HCT116 (cell line): ENCODE results near the gene PHF1. TPM values are rescaled to one million over a fixed set of nuclear protein-coding genes. Genes with fewer than 3 reads are reported as not detected.
"Not testable (repeated sequence)": the region's sequence is repeated elsewhere in the genome, so short reads cannot be mapped to it uniquely, and the experiment has no call there.

ENCODE experiments used
- ATAC-seq: fragments of 200-7000 bp; cut with Tn5 transposase; 2 replicates; pipeline ENCODE4 v1.9.1; 2020; ENCODE audit warnings: mild to moderate bottlenecking, moderate library complexity
- Bru-seq: library from RNA; stranded (reverse); fragments of 400-500 nt; gene quantifications from one replicate; lab custom pipeline; 2021; lab: Mats Ljungman, UMichigan
- BruChase-seq, 2 experiments: library from RNA; stranded (reverse); fragments of 400-500 nt; gene quantifications; one replicate each; lab custom pipeline; 2021; lab: Mats Ljungman, UMichigan
- BruUV-seq: library from RNA; stranded (reverse); fragments of 400-500 nt; replicated peaks from 2 replicates; lab custom pipeline; 2021; lab: Mats Ljungman, UMichigan
- CTCF ChIA-PET: fragments of 300-600 bp; sonication (Branson Sonifier 250); formaldehyde crosslinking; loops from one replicate; lab custom pipeline; 2021; ENCODE audit warnings: antibody characterized with exemption; lab: Charles Lee
- POLR2A ChIA-PET: fragments of 300-600, 350-600 bp; sonication (Branson Sonifier 250); formaldehyde crosslinking; loops from one replicate; lab custom pipeline; 2021; ENCODE audit warnings: antibody characterized with exemption; lab: Charles Lee
- RAD21 ChIA-PET, 2 experiments: fragments of 300-600 bp; sonication (Branson Sonifier 250); formaldehyde crosslinking; loops; one replicate each; lab custom pipeline; 2023; ENCODE audit warnings: low total read pairs in 2 of 2; ENCODE audit not compliant: uncharacterized antibody in 2 of 2, unreplicated experiment in 2 of 2, low non-redundant PET in 1 of 2; lab: Charles Lee
- DNase-seq: peaks from one replicate; pipeline ENCODE4 v3.0.0-alpha.2; 2010; ENCODE audit warnings: low read depth, low spot score
- H2AFZ ChIP-seq: fragments of 200-600 bp; shearing (Covaris generic), sonication (generic); 2 replicates; pipeline ENCODE4 v1.6.1; 2017; ENCODE audit warnings: low read depth, mixed run types, mixed read lengths, antibody characterized with exemption, low read length; ENCODE audit not compliant: poor library complexity, severe bottlenecking
- H3K27ac ChIP-seq: 2 replicates; pipeline ENCODE4 v1.5.1; 2012; ENCODE audit warnings: low read depth, low read length
- H3K27me3 ChIP-seq: fragments of 200-600 bp; sonication (generic); 2 replicates; pipeline ENCODE4 v1.6.1; 2016; ENCODE audit warnings: mixed run types, low read length, mixed read lengths; ENCODE audit not compliant: insufficient read depth
- H3K36me3 ChIP-seq, 2 experiments: fragments of 200-500 bp in 1 of 2; fragments of 200-600 bp in 1 of 2; sonication (Bioruptor generic) in 1 of 2; sonication (generic) in 1 of 2; 2 replicates each; pipeline versions ENCODE4 v1.5.1 to v1.6.1; 2014 to 2016; ENCODE audit warnings: low read length in 2 of 2, inconsistent platforms in 1 of 2, mixed read lengths in 1 of 2, mixed run types in 1 of 2; ENCODE audit not compliant: insufficient read depth in 2 of 2, control insufficient read depth in 1 of 2
- H3K4me1 ChIP-seq, 2 experiments: fragments of 200-600 bp in 1 of 2; sonication (generic) in 1 of 2; 2 replicates each; pipeline versions ENCODE4 v1.5.1 to v1.6.1; 2012 to 2017; ENCODE audit warnings: low read length in 2 of 2, inconsistent platforms in 1 of 2, mild to moderate bottlenecking in 1 of 2, mixed read lengths in 1 of 2, mixed run types in 1 of 2, moderate library complexity in 1 of 2; ENCODE audit not compliant: insufficient read depth in 2 of 2, control insufficient read depth in 1 of 2
- H3K4me2 ChIP-seq: fragments of 200-600 bp; sonication (generic); 2 replicates; pipeline ENCODE4 v1.6.1; 2017; ENCODE audit warnings: mixed run types, low read length, mixed read lengths
- H3K4me3 ChIP-seq, 2 experiments: fragments of 200-600 bp in 1 of 2; sonication (generic) in 1 of 2; replicated peaks in 1 of 2; 2 replicates each; pipeline ENCODE4 v1.5.1; 2011 to 2016; ENCODE audit warnings: low read length in 2 of 2, control low read depth in 1 of 2, low read depth in 1 of 2, mild to moderate bottlenecking in 1 of 2, mixed read lengths in 1 of 2, mixed run types in 1 of 2
- H3K79me2 ChIP-seq: fragments of 200-600 bp; sonication (generic); 2 replicates; pipeline ENCODE4 v1.6.1; 2017; ENCODE audit warnings: mild to moderate bottlenecking, mixed run types, low read length, moderate library complexity, mixed read lengths; ENCODE audit not compliant: insufficient read depth
- H3K9ac ChIP-seq: fragments of 200-600 bp; sonication (generic); 2 replicates; pipeline ENCODE4 v1.6.1; 2016; ENCODE audit warnings: low read length, mixed read lengths
- H3K9me2 ChIP-seq: fragments of 200-600 bp; sonication (generic), shearing (Covaris generic); 2 replicates; pipeline ENCODE4 v1.6.1; 2017; ENCODE audit warnings: mixed run types, mild to moderate bottlenecking, moderate library complexity; ENCODE audit not compliant: insufficient read depth
- H3K9me3 ChIP-seq, 2 experiments: fragments of 200-500 bp in 1 of 2; fragments of 200-600 bp in 1 of 2; sonication (Bioruptor generic) in 1 of 2; sonication (generic) in 1 of 2; 2 replicates each; pipeline ENCODE4 v1.6.1; 2014 to 2017; ENCODE audit warnings: low read length in 2 of 2, mixed read lengths in 2 of 2, inconsistent platforms in 1 of 2, low read depth in 1 of 2, mild to moderate bottlenecking in 1 of 2, mixed run types in 1 of 2, moderate library complexity in 1 of 2; ENCODE audit not compliant: control insufficient read depth in 1 of 2, insufficient read depth in 1 of 2
- H4K20me1 ChIP-seq: fragments of 200-600 bp; sonication (generic), shearing (Covaris generic); 2 replicates; pipeline ENCODE4 v1.6.1; 2017; ENCODE audit warnings: mixed run types, mild to moderate bottlenecking, moderate library complexity; ENCODE audit not compliant: insufficient read depth
- CEBPB ChIP-seq: IDR thresholded peaks from 2 replicates; pipeline ENCODE4 v1.6.1; 2012; ENCODE audit warnings: low read depth
- CTCF ChIP-seq, 3 experiments: fragments of 200-600 bp in 1 of 3; sonication (generic) in 1 of 3; IDR thresholded peaks in 2 of 3; conservative IDR thresholded peaks in 1 of 3; 2 replicates each; pipeline ENCODE4 v1.5.1; 2012 to 2017; ENCODE audit warnings: low read depth in 2 of 3, low read length in 2 of 3, antibody characterized with exemption in 1 of 3, borderline replicate concordance in 1 of 3, control low read depth in 1 of 3, mild to moderate bottlenecking in 1 of 3, mixed read lengths in 1 of 3, mixed run types in 1 of 3, moderate library complexity in 1 of 3; ENCODE audit not compliant: insufficient read depth in 1 of 3
- POLR2A ChIP-seq: IDR thresholded peaks from 2 replicates; pipeline ENCODE4 v1.7.0; 2011; ENCODE audit warnings: borderline replicate concordance; ENCODE audit not compliant: insufficient read depth, insufficient read length; ENCODE audit errors: extremely low read depth
- ZNF274 ChIP-seq: fragments of 200-500 bp; sonication (Bioruptor generic); IDR thresholded peaks from 2 replicates; pipeline ENCODE4 v1.6.1; 2014; ENCODE audit warnings: mild to moderate bottlenecking, low read depth, low read length, inconsistent platforms
- intact Hi-C: fragments of 100-400 bp; cut with micrococcal nuclease; formaldehyde crosslinking; loops from 2 replicates; pipeline ENCODE4 v1.10.0; 2022
- long read RNA-seq: library from polyadenylated mRNA; unstranded; transcript quantifications from one replicate; pipeline ENCODE4 v2.0.0, GENCODE V29; 2021; ENCODE audit not compliant: unreplicated experiment
- polyA plus RNA-seq: library from polyadenylated mRNA; unstranded; fragments of >200 nt; gene quantifications from 2 replicates; pipeline ENCODE4 v1.2.1, GENCODE V29; 2012; ENCODE audit warnings: missing spikeins
- total RNA-seq: library from RNA; stranded (reverse); gene quantifications from one replicate; pipeline ENCODE4 v1.2.1, GENCODE V29; 2021; ENCODE audit not compliant: unreplicated experiment

Gene PHF1
- total RNA-seq = 40.2 TPM
- polyA plus RNA-seq = 44.1 and 49.9 TPM in 2 replicates
- percentile 55 among the genes with signal in this experiment for Bru-seq, nascent RNA
- BruChase-seq, experiment 1, labeled RNA remaining after a 6-hour chase = percentile 89 among the genes with signal in this experiment
- percentile 82 among the genes with signal in this experiment for BruChase-seq, experiment 2, labeled RNA remaining after a 2-hour chase
- long read RNA-seq, partial matches to known transcripts = 11 of 25 reads
- long read RNA-seq, other reads (novel, unspliced or antisense) = 11 of 25 reads

- Histone ChIP-seq H3K9ac (peak within 1 kb of the TSS; percentile 78), H2AFZ (no peak within 1 kb of the TSS), H3K79me2 (peaks cover 20% of the 10 kb centered on the region), H3K4me2 (peak within 1 kb of the TSS; percentile 96), H3K4me3 (peak within 1 kb of the TSS; percentile 67 to 77), H3K4me1 (peaks cover 5 to 18% of the 10 kb centered on the region in 2 experiments; a peak in 3 of 4 replicates), H4K20me1 (no peaks in the 10 kb centered on the region), H3K9me3 (no peaks in the 10 kb centered on the region), H3K36me3 (peaks cover 15 to 53% of the 10 kb centered on the region in 2 experiments), H3K27ac (peak within 1 kb of the TSS; percentile 78), H3K27me3 (no peaks in the 10 kb centered on the region), H3K9me2 (no peaks in the 10 kb centered on the region)
- DNase-seq (peak; percentile 60), ATAC-seq (peak; percentile 57)
- no TSS peak for BruUV-seq
- TF ChIP-seq ZNF274 = no peak
- TF ChIP-seq CTCF (IDR thresholded peaks at IDR 0.05 in 2 of 3, conservative IDR thresholded peaks at IDR 0.05 in 1 of 3; ENCODE audit: borderline replicate concordance in 1 of 3, insufficient read depth in 1 of 3, low read depth in 2 of 3, low read length in 2 of 3) = peak in 1 of 3 experiments; percentile 11; a peak in 1 of 6 replicates
- no peak for TF ChIP-seq CEBPB
- peak; percentile 38 for TF ChIP-seq POLR2A
- ChIA-PET RAD21 (no interaction called here), POLR2A (interaction anchor here (1.0 to 1.3 kb wide), 2 partner anchors 93 to 134 kb away, joined by 3 read pairs; partner anchors contain the start of genes B3GALT4 and ZBTB22), CTCF (interaction anchor here (1.2 kb wide), 1 partner anchor 7 kb away, joined by 3 read pairs; the partner anchor contains the start of gene CUTA)
- intact Hi-C loops = loop anchor here (1.0 to 10.0 kb wide), 3 partner anchors 20 to 206 kb away; partner anchors contain the start of genes HSD17B8, KIFC1, RGL2 and RING1
Observed at GRCh38 chr6:33410711-33411631, at the start of gene PHF1. TSS of gene PHF1 (plus strand) at chr6:33411014. CDS start at chr6:33412264, 1,250 bp downstream.

- H3K9me3 ChIP-seq, H4K20me1 ChIP-seq, H3K27ac ChIP-seq, H3K4me3 ChIP-seq, H3K4me2 ChIP-seq, H3K79me2 ChIP-seq, H2AFZ ChIP-seq, BruUV-seq, H3K9ac ChIP-seq, ATAC-seq, intact Hi-C loops, DNase-seq, H3K9me2 ChIP-seq, RAD21 ChIA-PET, H3K36me3 ChIP-seq: not testable (repeated sequence)
- ChIA-PET POLR2A (interaction anchor here (1.4 kb wide), 1 partner anchor 11 kb away, joined by 5 read pairs; no protein-coding TSS in a partner anchor), CTCF (interaction anchor here (1.0 to 1.4 kb wide), 2 partner anchors 11 to 18 kb away, joined by 3 to 7 read pairs; no protein-coding TSS in a partner anchor)
- Histone ChIP-seq H3K27me3 (peaks cover 11% of the 10 kb centered on the region; the same call in 1 of the 2 replicates), H3K4me1 (peaks cover 7 to 12% of the 10 kb centered on the region in 2 experiments; a peak in 3 of 4 replicates)
Observed at GRCh38 chr6:33363486-33363885, 47.3 kb upstream of the PHF1 start.

GRCh38 chr6:33364475-33365205 is 46.2 kb upstream of the PHF1 start:
- H3K4me3 ChIP-seq, H3K9me3 ChIP-seq, RAD21 ChIA-PET, intact Hi-C loops, H3K27me3 ChIP-seq, H3K79me2 ChIP-seq, H3K9ac ChIP-seq, BruUV-seq, H3K9me2 ChIP-seq, H4K20me1 ChIP-seq, H3K27ac ChIP-seq, H3K36me3 ChIP-seq: not testable (repeated sequence)
- Histone ChIP-seq H3K4me2 (peak overlapping the region; percentile 28; the same call in 1 of the 2 replicates), H3K4me1 (peaks cover 7 to 12% of the 10 kb centered on the region in 2 experiments; a peak in 3 of 4 replicates), H2AFZ (peak overlapping the region; percentile 88)
- CTCF ChIA-PET = interaction anchor here (0.7 to 1.4 kb wide), 3 partner anchors 10 to 205 kb away, joined by 3 to 7 read pairs (median 3); no protein-coding TSS in a partner anchor
- POLR2A ChIA-PET = interaction anchor here (1.3 to 1.4 kb wide), 2 partner anchors 10 to 15 kb away, joined by 4 to 5 read pairs; no protein-coding TSS in a partner anchor
- DNase-seq = peak; percentile 27
- peak; percentile 78 for ATAC-seq
